KBM-7 (cell line): Measurements from ENCODE around the gene OXA1L.
"Not testable (repeated sequence)": the region's sequence is repeated elsewhere in the genome, so short reads cannot be mapped to it uniquely, and the experiment has no call there.

Source experiments
- DNase-seq: peaks from one replicate; pipeline ENCODE4 v3.0.0-alpha.2; 2015
- in situ Hi-C: fragments of 300-500 bp; cut with MboI; formaldehyde crosslinking; loops from 2 replicates; pipeline ENCODE4 v1.14.3; 2020; ENCODE audit warnings: low sequenced_read_pairs, low pct_unique_long_range_greater_than_20kb, mixed read lengths

Gene OXA1L

GRCh38 chr14:22761734-22762133 lies 4.8 kb upstream of the OXA1L start:
- no peak for DNase-seq
- in situ Hi-C loops, result no loop called here

GRCh38 chr14:22764382-22764781 lies 2.1 kb upstream of the OXA1L start:
- in situ Hi-C loops, result no loop called here

GRCh38 chr14:22767323-22767589 lies 768 bp downstream of the OXA1L start:
- in situ Hi-C loops, result no loop called here
- DNase-seq, result no peak

More at GRCh38 chr14:22764382-22764781, 2.1 kb upstream of the OXA1L start:
- DNase-seq, result no peak

GRCh38 chr14:22768947-22769346 lies 2.5 kb downstream of the OXA1L start:
- DNase-seq, result no peak
- in situ Hi-C loops, result no loop called here

- in situ Hi-C loops, result no loop called here
- DNase-seq, result no peak
Observed at GRCh38 chr14:22769369-22769768, 2.9 kb downstream of the OXA1L start.

- no peak for DNase-seq
- in situ Hi-C loops, result no loop called here
Observed at GRCh38 chr14:22770481-22771187, 4.1 kb downstream of the OXA1L start.

GRCh38 chr14:22772725-22773124 lies 6.2 kb downstream of the OXA1L start:
- in situ Hi-C loops, result no loop called here
- DNase-seq, result no peak

GRCh38 chr14:22773162-22774010 lies 6.9 kb downstream of the OXA1L start:
- DNase-seq, result no peak
- in situ Hi-C loops, result no loop called here

- no peak for DNase-seq
- in situ Hi-C loops, result no loop called here
Observed at GRCh38 chr14:22774011-22774706, 7.7 kb downstream of the OXA1L start.

GRCh38 chr14:22776215-22776614 lies 9.7 kb downstream of the OXA1L start:
- in situ Hi-C loops, result no loop called here
- no peak for DNase-seq

- in situ Hi-C loops, DNase-seq: not testable (repeated sequence)
Observed at GRCh38 chr14:22776849-22777248, 10.4 kb downstream of the OXA1L start.

- no peak for DNase-seq
- in situ Hi-C loops, result no loop called here
Observed at GRCh38 chr14:22778084-22778483, 11.6 kb downstream of the OXA1L start.

- in situ Hi-C loops, result no loop called here
- DNase-seq, result no peak
Observed at GRCh38 chr14:22780105-22780679, 13.7 kb downstream of the OXA1L start.

- in situ Hi-C loops, result no loop called here
- DNase-seq, result no peak
Observed at GRCh38 chr14:22780941-22781300, 14.4 kb downstream of the OXA1L start.

- in situ Hi-C loops, result no loop called here
Observed at GRCh38 chr14:22781301-22781991, 15.0 kb downstream of the OXA1L start.

GRCh38 chr14:22786685-22787084 lies 20.2 kb downstream of the OXA1L start:
- DNase-seq, result no peak

More at GRCh38 chr14:22781301-22781991, 15.0 kb downstream of the OXA1L start:
- DNase-seq, result no peak

GRCh38 chr14:22791301-22791700 lies 24.8 kb downstream of the OXA1L start:
- in situ Hi-C loops, result no loop called here
- no peak for DNase-seq

More at GRCh38 chr14:22786685-22787084, 20.2 kb downstream of the OXA1L start:
- in situ Hi-C loops, result no loop called here

- in situ Hi-C loops, result no loop called here
- no peak for DNase-seq
Observed at GRCh38 chr14:22792158-22792557, 25.7 kb downstream of the OXA1L start.

GRCh38 chr14:22793550-22793949 lies 27.1 kb downstream of the OXA1L start:
- DNase-seq, in situ Hi-C loops: not testable (repeated sequence)
